SW480 (cell line): ENCODE data around the gene ABCG4.
"Not testable (repeated sequence)": the region's sequence is repeated elsewhere in the genome, so short reads cannot be mapped to it uniquely, and the experiment has no call there.

Source experiments
- DNase-seq: peaks from one replicate; pipeline ENCODE4 v3.0.0-alpha.2; 2016; ENCODE audit warnings: low spot score

ABCG4 gene

DNA sequence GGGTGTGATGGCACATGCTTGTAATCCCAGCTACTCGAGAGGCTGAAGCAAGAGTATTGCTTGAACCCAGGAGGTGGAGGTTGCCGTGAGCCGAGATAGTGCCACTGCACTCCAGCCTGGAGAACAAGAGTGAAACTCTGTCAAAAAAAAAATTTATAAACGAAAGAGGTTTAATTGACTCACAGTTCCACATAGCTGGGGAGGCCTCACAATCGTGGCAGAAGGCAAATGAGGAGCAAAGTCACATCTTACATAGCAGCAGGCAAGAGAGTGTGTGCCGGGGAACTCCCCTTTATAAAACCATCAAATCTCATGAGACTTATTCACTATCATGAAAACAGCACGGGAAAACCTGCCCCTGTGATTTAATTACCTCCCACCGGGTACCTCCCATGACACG is 35.5 kb downstream of the ABCG4 start:
- not testable (repeated sequence) for DNase-seq

DNA sequence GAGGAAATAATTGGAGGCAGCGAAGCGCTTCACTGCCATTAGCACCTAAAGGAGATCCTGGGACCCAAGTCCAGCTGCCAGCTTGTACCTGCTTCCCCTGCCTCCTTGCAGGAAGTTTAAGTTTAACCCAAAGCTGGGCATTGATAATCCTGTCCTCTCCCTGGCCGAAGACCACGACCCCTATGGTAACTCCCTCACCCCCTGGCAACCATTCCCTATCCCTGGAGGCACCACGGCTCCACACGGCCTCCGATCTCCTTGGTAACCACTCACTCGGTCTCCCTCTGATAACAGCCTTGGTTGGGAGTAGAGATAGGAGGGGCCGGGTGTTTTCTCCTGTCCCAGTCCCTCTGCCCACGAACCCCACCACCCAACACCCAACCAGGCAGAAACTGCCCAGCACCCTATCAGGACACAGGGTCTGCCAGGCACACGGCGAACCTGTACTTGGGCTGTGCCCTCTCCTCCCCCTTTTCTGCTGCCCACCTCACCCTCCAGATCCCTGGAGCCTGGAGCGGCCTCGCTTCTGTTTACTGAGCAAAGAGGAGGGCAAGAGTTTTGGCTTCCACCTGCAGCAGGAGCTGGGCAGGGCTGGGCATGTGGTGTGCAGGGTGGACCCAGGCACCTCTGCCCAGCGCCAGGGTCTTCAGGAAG is 37.3 kb downstream of the ABCG4 start:
- DNase-seq, result no peak

DNA sequence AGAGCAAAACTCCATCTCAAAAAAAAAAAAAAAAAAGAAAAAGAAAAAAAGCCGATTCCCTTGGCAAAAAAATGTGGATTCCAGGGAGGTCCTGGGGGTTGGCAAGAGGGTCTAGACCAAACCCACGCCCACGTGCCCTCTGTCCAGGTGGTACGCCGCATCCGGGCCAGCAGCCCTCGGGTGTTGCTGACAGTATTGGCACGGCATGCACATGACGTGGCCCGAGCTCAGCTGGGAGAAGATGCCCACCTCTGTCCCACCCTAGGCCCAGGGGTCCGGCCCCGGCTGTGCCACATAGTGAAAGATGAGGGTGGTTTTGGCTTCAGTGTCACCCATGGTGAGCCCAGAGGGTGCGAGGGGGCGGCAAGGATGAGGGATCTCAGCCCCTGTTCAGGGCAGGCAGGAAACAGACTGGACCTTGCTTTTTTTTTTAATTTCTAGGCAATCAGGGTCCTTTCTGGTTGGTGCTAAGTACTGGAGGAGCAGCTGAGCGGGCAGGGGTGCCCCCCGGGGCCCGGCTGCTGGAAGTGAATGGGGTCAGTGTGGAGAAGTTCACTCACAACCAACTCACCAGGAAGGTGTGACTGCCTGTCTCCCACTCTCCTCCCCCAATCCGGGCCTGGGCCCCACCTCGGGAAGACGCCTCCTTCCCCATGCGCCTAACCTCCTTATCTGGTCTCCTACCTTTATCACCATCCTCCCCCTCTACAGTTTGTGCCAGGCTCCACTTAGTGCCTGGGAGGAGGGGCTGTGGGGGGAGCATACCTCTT is 38.5 kb downstream of the ABCG4 start:
- no peak for DNase-seq

DNA sequence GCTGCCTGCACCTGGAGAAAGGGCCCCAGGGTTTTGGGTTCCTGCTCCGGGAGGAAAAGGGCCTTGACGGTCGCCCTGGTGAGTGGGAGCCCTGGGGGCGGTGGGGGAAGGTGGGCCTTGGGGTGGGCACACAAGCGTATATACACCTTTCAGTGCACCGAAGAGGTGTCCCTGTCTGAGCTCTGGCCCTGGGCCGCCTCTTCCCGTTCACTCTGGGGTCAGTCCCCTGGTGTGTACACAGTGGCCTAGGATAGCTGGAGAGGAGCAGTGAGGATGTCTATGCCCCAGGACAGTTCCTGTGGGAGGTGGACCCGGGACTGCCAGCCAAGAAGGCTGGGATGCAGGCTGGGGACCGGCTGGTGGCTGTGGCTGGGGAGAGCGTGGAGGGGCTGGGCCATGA is 39.2 kb downstream of the ABCG4 start:
- no peak for DNase-seq

DNA sequence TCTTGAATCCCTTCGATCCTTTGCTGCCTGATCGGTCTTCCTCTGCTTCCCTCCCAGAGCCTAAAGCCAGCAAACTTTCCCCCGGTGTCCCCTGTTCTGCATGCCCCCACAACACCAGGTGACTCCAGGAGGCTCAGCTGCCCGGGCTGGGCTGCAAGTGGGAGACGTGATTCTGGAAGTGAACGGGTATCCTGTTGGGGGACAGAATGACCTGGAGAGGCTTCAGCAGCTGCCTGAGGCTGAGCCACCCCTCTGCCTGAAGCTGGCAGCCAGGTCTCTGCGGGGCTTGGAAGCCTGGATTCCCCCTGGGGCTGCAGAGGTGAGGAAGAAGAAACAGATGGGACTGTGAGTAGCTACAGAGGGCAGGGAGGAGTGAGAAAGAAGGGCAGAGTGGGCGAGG is 40.0 kb downstream of the ABCG4 start:
- no peak for DNase-seq

DNA sequence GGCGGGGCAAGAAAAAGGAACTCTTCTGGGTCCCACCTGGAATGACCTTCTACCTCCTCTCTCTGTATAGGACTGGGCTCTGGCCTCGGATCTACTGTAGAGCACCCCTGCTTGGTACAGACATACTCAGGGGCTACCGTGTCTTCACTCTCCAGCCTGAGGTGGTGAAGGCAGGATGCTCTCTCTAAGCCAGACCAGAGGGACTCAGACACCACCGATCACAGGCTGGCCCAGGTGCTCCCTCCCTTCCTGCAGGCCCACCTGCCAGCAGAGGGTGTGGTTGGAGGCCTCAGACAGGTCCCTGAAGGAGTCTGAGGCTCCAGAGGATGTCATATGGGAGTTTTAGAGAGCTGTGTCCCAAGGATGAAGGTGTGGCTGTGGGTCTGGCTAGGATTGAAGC is 40.5 kb downstream of the ABCG4 start:
- no peak for DNase-seq

DNA sequence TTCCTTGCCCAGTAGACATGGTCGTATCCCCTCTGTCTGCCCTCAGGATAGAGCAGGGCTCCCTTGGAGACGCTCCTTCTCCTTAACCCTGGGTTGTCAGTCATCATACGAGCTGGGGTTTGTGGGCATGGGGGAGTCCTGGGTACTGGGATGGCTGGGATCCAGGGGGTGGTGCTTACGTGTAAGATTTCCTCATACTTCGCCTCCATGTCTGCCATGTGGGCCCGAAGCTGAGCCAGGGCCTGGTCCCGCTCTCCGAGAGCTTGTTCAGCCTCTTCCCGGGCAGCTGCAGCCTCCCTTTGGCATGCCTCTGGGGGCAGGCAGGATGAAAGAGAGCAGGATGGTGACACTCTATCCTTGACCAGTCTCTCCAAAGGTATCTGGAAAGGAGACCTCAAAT is 41.7 kb downstream of the ABCG4 start:
- DNase-seq, result no peak

DNA sequence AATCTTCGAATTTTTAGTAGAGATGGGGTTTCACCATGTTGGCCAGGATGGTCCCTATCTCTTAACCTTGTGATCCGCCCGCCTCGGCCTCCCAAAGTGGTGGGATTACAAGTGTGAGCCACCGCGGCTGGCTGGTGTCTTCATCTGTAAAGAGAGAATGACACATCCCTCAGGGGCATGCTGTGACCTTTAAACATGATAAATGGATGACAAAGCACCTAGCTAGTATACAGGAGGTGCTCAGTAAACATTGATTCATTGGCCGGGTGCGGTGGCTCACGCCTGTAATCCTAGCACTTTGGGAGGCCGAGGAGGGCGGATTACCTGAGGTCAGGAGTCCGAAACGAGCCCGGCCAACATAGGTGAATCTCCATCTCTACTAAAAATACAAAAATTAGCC is 42.4 kb downstream of the ABCG4 start:
- DNase-seq, result not testable (repeated sequence)

DNA sequence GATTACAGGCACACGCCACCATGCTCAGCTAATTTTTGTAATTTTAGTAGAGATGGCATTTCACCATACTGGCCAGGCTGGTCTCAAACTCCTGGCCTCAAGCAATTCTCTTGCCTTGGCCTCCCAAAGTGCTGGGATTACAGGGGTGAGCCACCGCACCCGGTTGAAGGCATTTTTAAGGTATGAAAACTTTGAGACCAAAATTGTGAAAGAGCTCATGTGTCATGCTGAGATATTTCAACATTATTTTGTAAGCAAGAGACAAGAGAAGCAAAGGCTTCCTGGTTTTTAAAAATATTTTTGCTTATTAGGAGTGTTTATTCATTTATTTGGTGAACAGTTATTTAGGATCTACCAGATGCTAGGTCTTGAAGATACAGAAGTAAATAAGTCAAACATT is 43.3 kb downstream of the ABCG4 start:
- no peak for DNase-seq

DNA sequence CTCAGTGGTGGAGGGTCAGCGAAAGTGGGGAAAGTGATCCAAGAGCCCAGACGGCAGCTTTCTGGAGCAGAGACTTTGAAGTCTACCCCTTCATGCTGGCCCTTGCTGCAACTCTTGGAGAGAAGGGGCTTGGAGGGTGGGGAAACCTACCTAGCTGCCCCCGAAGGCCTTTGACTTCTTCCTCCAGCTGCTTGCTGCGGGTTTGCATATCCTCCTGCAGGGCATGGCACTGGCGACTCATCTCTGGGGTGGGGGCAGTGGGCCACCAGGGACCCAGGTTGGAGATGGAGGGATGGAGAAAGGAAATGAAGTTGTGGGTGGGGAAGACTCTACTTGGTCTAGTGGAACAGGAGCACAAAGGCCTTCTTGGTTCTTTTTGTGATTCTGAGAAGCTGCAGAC is 44.1 kb downstream of the ABCG4 start:
- no peak for DNase-seq

DNA sequence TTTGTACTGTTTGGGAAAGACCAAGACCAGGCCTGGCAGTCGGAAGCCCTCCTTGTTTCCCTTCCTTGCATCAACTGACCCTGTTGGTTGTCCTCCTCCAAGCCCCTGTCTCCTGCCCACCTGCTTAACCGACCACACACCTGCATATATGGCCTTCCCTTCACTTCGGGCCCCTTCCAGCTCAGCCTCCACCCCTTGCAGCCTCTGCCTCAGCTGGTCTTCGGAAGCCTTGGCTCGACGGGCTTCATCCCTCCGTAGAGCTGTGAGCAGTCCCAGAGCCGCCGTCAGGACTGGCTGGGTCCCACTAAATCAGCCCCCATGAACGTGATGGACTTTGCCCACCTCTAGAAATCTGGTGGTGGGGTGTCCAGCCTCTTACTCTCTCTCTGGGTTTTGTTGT is 44.8 kb downstream of the ABCG4 start:
- DNase-seq, result no peak

DNA sequence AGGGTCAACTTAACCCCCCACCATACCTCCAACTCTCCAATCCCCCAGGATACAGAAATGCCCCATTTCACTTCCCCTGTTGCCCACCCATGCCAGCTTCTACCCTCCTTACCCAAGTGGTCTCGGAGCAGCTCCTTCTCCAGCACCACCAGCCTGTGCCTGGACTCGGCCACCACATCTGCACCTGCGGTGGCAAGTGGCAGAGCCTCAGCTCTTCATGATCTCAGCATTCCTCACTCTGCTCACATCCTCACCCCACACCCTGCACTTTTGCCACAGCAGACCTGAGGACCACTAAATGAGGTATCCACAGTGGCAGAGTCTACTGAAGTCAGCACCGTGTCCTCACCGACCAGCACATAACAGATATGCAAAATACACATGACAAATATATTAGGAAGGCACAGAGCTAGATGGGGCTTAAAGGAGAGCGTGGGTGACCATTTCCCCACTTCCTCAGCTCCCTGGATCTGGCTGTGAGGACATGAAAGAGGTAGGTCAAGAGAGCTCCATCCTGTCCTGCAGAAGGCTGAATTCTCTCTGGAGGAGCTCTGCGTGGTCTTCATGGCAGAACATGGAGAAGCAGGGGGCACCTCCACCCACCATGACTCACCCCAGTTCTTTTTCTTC is 46.1 kb downstream of the ABCG4 start:
- no peak for DNase-seq

DNA sequence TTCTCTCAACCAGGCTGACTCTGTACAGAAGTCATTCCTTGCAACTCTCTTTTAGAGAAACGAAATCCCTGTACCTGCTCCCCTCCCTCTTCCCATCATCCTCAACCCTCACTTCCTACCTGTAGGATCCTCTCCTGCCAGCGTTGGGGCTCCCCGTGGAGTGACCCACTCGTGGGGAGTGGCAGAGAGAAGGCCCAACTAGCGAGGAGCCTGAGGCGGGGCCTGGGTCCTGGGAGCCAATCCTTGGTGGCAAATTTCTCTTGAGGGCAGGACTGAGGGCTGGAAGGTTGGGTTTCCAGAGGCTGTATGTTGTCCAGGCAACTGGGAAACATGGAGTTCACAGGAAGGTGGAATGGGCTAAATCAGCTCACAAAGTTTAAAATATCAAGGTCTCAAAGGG is 46.8 kb downstream of the ABCG4 start:
- DNase-seq, result peak; percentile 67

DNA sequence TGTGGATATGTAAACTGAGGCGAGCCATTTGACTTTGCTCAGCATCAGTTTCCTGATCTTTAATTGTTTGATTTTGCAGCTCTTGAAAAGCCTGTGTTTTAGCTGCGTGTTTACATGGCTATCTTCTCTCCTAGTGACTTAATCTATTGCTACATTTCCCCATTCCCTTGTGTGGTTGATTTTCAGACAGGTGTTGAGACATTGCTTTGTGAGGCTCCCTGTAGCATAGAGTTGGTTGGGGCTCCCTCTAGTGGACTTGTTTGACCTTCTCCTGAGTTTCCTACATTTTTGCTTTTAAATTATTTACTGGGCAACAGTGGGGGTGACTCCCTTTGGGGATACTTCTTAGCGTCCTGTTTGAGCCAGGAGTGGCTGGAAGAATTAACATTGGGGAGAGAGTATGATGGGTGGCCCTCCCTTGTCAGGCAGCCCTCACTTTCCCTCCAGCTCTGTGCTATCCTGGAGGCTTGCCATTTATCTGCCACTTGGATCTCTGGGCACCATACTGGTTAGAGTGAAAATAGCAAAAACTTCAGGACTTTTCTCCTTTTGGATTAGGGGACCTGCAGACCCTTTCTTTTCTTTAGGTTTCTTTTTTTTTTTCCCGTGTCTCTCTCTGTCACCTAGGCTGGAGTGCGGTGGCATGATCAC is 48.1 kb downstream of the ABCG4 start:
- DNase-seq, result peak; percentile 89

DNA sequence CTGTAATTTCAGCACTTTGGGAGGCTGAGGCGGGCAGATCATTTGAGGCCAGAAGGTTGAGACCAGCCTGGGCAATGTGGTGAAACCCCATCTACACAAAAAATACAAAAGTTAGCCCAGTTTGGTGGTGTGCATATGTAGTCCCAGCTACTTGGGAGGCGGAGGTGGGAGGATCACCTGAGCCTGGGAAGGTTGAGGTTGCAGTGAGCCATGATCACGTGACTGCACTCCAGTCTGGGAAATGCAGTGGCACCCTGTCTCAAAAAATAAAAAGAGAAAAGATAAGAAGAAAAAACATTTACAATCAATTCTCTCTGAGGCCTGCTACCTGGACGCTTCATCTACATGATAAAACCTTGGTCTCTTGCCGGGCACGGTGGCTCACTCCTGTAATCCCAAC is 50.1 kb downstream of the ABCG4 start:
- DNase-seq, result no peak

DNA sequence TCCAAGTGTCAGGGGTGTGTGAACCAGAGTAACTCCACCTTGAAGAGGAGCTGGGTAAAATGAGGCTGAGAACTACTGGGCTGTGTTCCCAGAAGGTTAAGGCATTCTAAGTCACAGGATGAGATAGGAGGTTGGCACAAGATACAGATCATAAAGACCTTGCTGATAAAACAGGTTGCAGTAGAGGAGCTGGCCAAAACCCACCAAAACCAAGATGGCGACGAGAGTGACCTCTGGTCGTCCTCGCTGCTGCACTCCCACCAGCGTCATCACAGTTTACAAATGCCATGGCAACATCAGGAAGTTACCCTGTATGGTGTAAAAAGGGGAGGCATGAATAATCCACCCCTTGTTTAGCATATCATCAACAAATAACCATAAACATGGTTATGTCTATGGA is 52.4 kb downstream of the ABCG4 start:
- not testable (repeated sequence) for DNase-seq

DNA sequence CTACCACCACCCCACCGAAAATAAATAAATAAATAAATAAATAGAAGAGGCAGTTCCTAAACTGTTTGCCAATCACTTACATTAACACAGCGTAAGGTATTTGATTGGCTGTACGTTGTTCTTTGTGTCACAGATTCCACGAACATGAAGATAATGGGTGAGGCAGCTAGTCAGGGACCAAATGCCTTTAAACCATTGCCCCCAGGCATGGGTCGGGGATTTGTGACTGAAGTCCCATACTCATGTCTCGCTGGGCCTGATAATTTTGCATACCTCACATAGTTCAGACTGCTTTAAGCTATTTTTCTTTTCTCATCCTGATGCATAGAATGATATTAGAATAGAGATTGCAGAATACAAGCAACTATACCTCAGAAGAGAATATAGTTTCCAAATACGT is 53.7 kb downstream of the ABCG4 start:
- no peak for DNase-seq

DNA sequence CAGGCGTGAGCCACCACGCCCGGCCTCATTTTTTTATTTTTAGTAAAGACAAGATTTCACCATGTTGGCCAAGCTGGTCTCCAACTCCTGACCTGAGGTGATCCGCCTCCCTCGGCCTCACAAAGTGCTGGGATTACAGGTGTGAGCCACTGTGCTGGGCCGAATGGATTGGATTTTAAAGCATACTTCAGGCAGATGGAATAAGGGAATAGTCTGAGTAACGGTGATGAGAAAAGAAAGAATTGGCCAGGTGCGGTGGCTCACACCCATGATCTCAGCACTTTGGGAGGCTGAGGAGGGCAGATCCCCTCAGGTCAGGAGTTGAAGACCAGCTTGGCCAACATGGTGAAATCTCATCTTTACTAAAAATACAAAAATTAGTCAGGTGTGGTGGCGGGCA is 55.2 kb downstream of the ABCG4 start:
- DNase-seq, result no peak

DNA sequence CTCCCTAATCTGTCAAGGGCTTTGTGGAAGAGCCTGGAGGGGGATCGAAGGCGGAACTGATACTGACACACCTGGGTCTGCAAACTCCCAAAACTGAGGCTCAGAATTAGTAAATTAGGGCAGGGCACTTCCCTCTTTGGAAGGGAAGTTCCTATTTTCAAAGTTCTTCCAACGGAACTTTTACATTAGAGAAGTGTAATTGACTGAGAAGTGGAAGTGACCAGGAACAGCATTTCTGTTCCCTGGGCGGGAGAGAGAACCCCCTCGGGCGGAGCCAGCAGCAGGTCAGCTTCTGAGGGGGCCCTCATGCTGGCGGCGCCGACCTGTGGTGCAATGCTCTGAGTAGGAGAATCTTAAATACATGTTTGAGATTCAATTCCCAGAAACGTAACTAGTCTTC is 56.2 kb downstream of the ABCG4 start:
- no peak for DNase-seq

DNA sequence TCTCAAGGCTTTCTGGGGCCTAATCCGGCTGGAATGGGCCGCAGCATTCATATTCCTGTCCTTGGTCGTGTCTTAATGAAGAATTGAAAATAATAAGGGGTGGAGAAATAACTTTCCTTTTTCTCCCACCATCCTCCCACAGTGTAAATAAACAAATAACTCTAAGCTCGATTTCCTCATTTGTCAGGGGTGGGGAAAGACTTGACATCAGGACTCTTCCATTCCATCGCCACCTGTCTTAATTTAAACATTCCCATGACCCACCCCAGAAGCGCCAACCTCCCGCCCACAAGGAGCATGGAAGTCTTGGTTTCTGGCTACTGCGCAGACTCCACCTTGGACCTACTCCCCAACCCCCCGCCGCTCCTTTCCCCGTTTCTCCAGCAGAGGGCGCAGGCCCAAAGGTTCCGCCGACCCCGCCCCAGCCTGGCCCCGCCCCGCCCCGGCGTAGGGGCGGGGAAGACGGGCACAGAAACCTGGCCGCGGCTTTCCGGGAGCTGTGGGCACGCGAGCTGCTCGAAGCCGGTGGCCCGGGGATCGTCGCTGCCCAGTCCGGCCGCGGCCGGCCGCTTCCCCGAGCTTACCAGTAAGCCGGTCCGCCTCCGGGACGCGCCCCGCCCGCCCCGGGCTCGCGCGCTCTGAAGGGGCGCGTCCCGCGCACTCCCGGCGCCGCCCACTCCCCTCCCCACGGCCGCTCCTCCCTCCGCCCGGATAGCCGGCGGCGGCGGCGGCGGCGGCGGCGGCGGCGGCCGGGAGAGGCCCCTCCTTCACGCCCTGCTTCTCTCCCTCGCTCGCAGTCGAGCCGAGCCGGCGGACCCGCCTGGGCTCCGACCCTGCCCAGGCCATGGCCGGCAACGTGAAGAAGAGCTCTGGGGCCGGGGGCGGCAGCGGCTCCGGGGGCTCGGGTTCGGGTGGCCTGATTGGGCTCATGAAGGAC is 57.0 kb downstream of the ABCG4 start, which contains the start of gene CBL:
CBL (plus strand) TSS at position 766 of the 937 bp plus-strand sequence; CDS start at position 845, 79 bp downstream.
- DNase-seq, result peak; percentile 86

DNA sequence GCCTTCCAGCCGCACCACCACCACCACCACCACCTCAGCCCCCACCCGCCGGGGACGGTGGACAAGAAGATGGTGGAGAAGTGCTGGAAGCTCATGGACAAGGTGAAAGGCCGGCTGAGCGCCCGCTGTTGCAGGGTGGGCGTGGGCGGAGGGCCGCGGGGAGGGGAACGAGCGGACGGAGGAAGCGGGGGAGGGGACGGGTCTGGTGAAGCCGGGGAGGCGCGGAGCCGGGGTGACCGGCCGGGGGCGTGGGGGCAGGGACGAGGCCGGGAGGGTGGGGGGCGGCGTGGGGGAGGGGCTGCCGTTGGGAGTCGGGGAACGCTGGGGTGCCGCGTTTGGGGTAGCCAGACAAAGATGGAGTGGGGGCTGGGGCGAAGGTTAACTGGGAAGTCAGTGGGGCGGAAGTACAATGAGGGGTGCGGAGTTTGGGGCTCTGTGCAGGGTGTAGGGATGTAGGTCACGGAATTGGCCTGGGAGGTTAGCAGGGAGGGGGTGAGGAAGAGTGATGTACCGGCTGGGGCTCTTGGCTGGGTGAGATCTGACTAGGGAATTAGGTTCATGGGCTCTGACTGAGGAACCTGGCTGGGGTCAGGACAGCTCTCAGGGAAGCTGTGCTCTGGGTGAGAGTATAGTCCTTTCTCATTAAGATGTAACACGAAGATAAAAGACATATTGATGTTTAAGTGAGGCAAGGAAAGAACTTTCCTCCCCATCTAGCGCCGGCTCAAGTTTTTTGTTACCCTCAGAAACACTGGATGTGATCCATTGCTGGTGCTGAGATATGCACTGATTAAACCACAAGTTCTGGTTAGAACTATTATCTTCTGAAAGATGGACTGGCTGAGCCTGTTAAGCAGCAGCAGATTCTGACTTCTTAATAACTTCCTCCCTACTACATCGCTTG is 57.9 kb downstream of the ABCG4 start:
- DNase-seq, result peak; percentile 46
